Effector memory CD8-positive, alpha-beta T cell (primary cell): ENCODE data around the gene SEC63.

Experiments
- ATAC-seq: fragments of 150-1000 bp; cut with Tn5 transposase; replicated peaks from 2 replicates; pipeline ENCODE4 v1.10.0; 2021; ENCODE audit warnings: mild to moderate bottlenecking, moderate library complexity
- DNase-seq, 3 experiments: peaks; one replicate each; pipeline ENCODE4 v3.0.0; 2021
- H3K27ac Mint-ChIP-seq, 2 donors: one replicate each; pipeline ENCODE4 v1.8.0; 2022; ENCODE audit warnings: mild to moderate bottlenecking in 2 of 2, mixed read lengths in 2 of 2, moderate library complexity in 2 of 2
- H3K27me3 Mint-ChIP-seq, 2 donors: one replicate each; pipeline ENCODE4 v1.8.0; 2022; ENCODE audit warnings: mixed read lengths in 2 of 2
- H3K36me3 Mint-ChIP-seq: one replicate; pipeline ENCODE4 v1.8.0; 2022; ENCODE audit warnings: mild to moderate bottlenecking, moderate library complexity, mixed read lengths; ENCODE audit not compliant: insufficient read depth
- H3K4me1 Mint-ChIP-seq, 2 donors: one replicate each; pipeline ENCODE4 v1.8.0; 2022; ENCODE audit warnings: low read depth in 2 of 2, mixed read lengths in 2 of 2
- H3K4me3 Mint-ChIP-seq, 2 donors: one replicate each; pipeline ENCODE4 v1.8.0; 2022; ENCODE audit warnings: mild to moderate bottlenecking in 2 of 2, mixed read lengths in 2 of 2, moderate library complexity in 2 of 2
- H3K9me3 Mint-ChIP-seq, 2 donors: one replicate each; pipeline ENCODE4 v1.8.0; 2022; ENCODE audit warnings: mixed read lengths in 2 of 2

SEC63 gene

GRCh38 chr6:107988570-107988969, 30.6 kb upstream of the SEC63 start:
- no peak overlapping the region for H3K27ac Mint-ChIP-seq
- no peak for ATAC-seq
- peaks cover 0 to 9% of the 10 kb centered on the region in 2 donors for H3K27me3 Mint-ChIP-seq
- no peaks in the 10 kb centered on the region for H3K36me3 Mint-ChIP-seq
- peaks cover 2 to 10% of the 10 kb centered on the region in 2 donors for H3K4me1 Mint-ChIP-seq
- no peak overlapping the region for H3K4me3 Mint-ChIP-seq
- DNase-seq = no peak
- H3K9me3 Mint-ChIP-seq = no peaks in the 10 kb centered on the region

GRCh38 chr6:107987805-107988204, 29.8 kb upstream of the SEC63 start:
- H3K9me3 Mint-ChIP-seq = no peaks in the 10 kb centered on the region
- H3K4me3 Mint-ChIP-seq = no peak overlapping the region
- ATAC-seq (no peak), DNase-seq (no peak)
- H3K36me3 Mint-ChIP-seq = no peaks in the 10 kb centered on the region
- H3K4me1 Mint-ChIP-seq = peaks cover 2 to 10% of the 10 kb centered on the region in 2 donors
- H3K27ac Mint-ChIP-seq = no peak overlapping the region
- peaks cover 3 to 14% of the 10 kb centered on the region in 2 donors for H3K27me3 Mint-ChIP-seq

DNA sequence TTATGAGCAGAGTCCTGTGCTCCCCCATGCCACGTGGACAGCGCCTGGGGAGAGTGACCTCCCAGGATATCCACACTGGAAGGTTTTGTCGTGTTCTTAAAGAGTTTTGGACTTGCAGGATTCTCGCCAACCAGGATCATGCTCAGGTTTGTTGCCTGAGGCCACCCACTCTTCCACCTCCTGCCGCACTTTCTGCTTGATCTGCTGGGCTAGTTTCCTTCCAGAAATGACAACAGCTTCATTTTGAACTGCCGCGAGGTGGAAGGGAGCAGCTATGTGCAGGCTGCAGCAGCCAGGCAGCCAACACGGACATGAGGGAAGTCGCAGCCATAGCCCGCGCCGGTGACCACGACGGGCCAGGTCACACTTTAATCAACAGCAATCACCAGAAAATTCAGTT, 27.7 kb upstream of the SEC63 start:
- DNase-seq (no peak), ATAC-seq (no peak)
- no peak overlapping the region for H3K27ac Mint-ChIP-seq
- H3K27me3 Mint-ChIP-seq = peaks cover 17 to 23% of the 10 kb centered on the region in 2 donors
- no peak overlapping the region for H3K4me3 Mint-ChIP-seq
- H3K36me3 Mint-ChIP-seq = no peaks in the 10 kb centered on the region
- H3K9me3 Mint-ChIP-seq = no peaks in the 10 kb centered on the region
- H3K4me1 Mint-ChIP-seq = peaks cover 0 to under 1% of the 10 kb centered on the region in 2 donors

DNA sequence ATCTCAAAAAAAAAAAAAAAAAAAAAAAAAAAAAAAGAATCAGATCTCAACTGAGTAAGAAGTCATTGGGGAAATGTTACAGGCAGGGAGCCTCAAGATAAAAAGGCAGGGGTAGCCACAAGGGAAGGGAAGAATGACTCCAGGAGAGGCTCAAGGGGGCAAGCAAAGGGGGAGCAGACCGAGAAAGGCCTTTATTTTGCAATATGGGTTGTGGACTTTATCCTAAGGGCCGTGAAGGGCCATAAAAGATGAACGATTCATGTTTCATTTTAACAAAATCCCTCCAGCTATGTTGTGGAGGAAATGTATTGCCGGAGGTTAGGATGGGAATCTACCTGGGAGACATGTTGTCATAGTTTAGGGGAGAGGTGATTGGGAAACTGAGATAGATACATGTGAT, 25.8 kb upstream of the SEC63 start:
- peaks cover 14 to 17% of the 10 kb centered on the region in 2 donors for H3K27me3 Mint-ChIP-seq

DNA sequence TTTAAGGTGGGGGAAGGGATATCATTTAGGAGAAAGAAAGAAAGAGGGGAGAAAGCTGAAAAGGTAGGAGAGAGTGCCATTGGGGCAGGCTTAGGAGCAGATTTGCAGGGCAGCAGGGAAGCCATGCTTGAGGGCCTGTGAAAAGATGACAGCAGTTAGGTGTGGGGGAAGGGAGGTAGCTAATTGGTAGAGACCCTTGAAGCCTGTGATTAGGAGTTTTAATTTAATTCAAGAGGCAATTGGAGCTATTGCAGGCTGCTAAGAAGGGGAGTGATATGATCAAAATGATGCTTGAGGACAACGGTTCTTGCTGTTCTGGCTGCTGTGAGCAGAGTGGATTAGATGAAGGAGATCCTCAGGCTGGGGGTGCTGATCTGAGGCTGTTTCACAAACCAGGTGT, 24.5 kb upstream of the SEC63 start:
- H3K27ac Mint-ChIP-seq = no peak overlapping the region
- H3K4me3 Mint-ChIP-seq = no peak overlapping the region
- H3K27me3 Mint-ChIP-seq = peaks cover 14 to 17% of the 10 kb centered on the region in 2 donors
- no peak for DNase-seq
- no peaks in the 10 kb centered on the region for H3K9me3 Mint-ChIP-seq
- no peak for ATAC-seq
- no peaks in the 10 kb centered on the region for H3K36me3 Mint-ChIP-seq
- no peaks in the 10 kb centered on the region for H3K4me1 Mint-ChIP-seq

More for the DNA sequence above, 25.8 kb upstream of the SEC63 start:
- Mint-ChIP-seq H3K4me3 (no peak overlapping the region), H3K9me3 (no peaks in the 10 kb centered on the region), H3K36me3 (no peaks in the 10 kb centered on the region), H3K27ac (no peak overlapping the region), H3K4me1 (no peaks in the 10 kb centered on the region)
- DNase-seq (no peak), ATAC-seq (no peak)

DNA sequence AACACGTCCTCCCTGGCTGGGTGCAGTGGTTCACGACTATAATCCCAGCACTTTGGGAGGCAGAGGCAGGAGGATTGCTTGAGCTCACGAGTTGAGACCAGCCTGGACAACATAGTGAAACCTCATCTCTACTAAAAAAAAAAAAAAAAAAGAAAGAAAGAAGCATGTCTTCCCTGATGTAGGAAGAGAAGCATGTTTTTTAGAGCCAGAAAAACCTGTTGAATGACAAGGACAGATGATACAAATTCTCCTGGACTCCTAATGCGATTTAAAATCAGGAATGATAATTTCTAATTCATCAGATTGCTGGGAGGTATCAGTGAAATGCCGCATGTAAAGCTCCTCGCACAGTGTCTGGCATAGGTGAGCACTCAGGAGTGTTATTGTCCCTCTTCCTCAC, 23.7 kb upstream of the SEC63 start:
- DNase-seq = no peak
- Mint-ChIP-seq H3K4me3 (no peak overlapping the region), H3K9me3 (no peaks in the 10 kb centered on the region), H3K4me1 (no peaks in the 10 kb centered on the region), H3K27ac (no peak overlapping the region), H3K27me3 (peaks cover 14 to 17% of the 10 kb centered on the region in 2 donors), H3K36me3 (no peaks in the 10 kb centered on the region)
- no peak for ATAC-seq

- peaks cover 4 to 9% of the 10 kb centered on the region in 2 donors for H3K27me3 Mint-ChIP-seq
- H3K4me3 Mint-ChIP-seq = no peak overlapping the region
- H3K36me3 Mint-ChIP-seq = no peaks in the 10 kb centered on the region
- ATAC-seq (no peak), DNase-seq (no peak)
- peaks cover 10 to 12% of the 10 kb centered on the region in 2 donors for H3K4me1 Mint-ChIP-seq
- H3K9me3 Mint-ChIP-seq = no peaks in the 10 kb centered on the region
- H3K27ac Mint-ChIP-seq = no peak overlapping the region
These were observed 19.3 kb upstream of the SEC63 start for GRCh38 chr6:107977283-107977682.

- DNase-seq = no peak
- Mint-ChIP-seq H3K27me3 (peaks cover 0 to 4% of the 10 kb centered on the region in 2 donors), H3K4me1 (peaks cover 12 to 13% of the 10 kb centered on the region in 2 donors), H3K4me3 (no peak overlapping the region), H3K9me3 (no peaks in the 10 kb centered on the region), H3K36me3 (no peaks in the 10 kb centered on the region), H3K27ac (no peak overlapping the region)
- ATAC-seq = no peak
These were observed 18.3 kb upstream of the SEC63 start for GRCh38 chr6:107976155-107976783.

DNA sequence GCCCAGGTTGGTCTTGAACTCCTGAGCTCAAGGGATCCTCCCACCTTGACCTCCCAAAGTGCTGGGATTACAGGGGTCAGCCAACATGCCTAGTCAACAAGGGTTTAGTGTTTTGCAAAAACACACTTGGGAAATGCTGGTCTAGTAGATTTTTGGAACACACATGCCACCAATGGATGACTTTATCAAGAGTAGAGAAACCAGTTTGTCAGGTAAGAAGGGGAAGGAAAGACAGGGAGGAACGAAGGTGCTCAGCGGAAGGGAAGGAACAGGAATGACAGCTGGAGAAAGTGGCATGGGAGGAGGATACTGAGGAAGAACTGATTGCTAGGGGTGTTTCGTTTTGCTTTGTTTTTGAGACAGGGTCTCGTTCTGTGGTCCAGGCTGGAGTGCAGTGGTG, 15.6 kb upstream of the SEC63 start:
- peak overlapping the region in 1 of 2 donors; percentile 7 for H3K27ac Mint-ChIP-seq
- no peak for DNase-seq
- H3K27me3 Mint-ChIP-seq = no peaks in the 10 kb centered on the region
- H3K36me3 Mint-ChIP-seq = no peaks in the 10 kb centered on the region
- peaks cover 12 to 13% of the 10 kb centered on the region in 2 donors for H3K4me1 Mint-ChIP-seq
- no peak for ATAC-seq
- H3K4me3 Mint-ChIP-seq = no peak overlapping the region
- no peaks in the 10 kb centered on the region for H3K9me3 Mint-ChIP-seq

GRCh38 chr6:107972413-107973096, 14.5 kb upstream of the SEC63 start:
- H3K4me3 Mint-ChIP-seq = no peak overlapping the region
- no peaks in the 10 kb centered on the region for H3K9me3 Mint-ChIP-seq
- ATAC-seq (no peak), DNase-seq (no peak)
- no peaks in the 10 kb centered on the region for H3K27me3 Mint-ChIP-seq
- peak overlapping the region in 1 of 2 donors; percentile 57 for H3K27ac Mint-ChIP-seq
- peaks cover 12 to 13% of the 10 kb centered on the region in 2 donors for H3K4me1 Mint-ChIP-seq
- no peaks in the 10 kb centered on the region for H3K36me3 Mint-ChIP-seq

GRCh38 chr6:107971181-107971580, 13.2 kb upstream of the SEC63 start:
- Mint-ChIP-seq H3K27me3 (no peaks in the 10 kb centered on the region), H3K27ac (no peak overlapping the region), H3K4me3 (no peak overlapping the region), H3K9me3 (no peaks in the 10 kb centered on the region), H3K36me3 (no peaks in the 10 kb centered on the region), H3K4me1 (peaks cover 12 to 13% of the 10 kb centered on the region in 2 donors)
- ATAC-seq = no peak
- no peak for DNase-seq

- Mint-ChIP-seq H3K4me3 (no peak overlapping the region), H3K27me3 (no peaks in the 10 kb centered on the region), H3K27ac (no peak overlapping the region), H3K4me1 (peaks cover 12 to 13% of the 10 kb centered on the region in 2 donors), H3K9me3 (no peaks in the 10 kb centered on the region), H3K36me3 (no peaks in the 10 kb centered on the region)
- no peak for DNase-seq
- no peak for ATAC-seq
These were observed 12.2 kb upstream of the SEC63 start for GRCh38 chr6:107970255-107970654.

- no peaks in the 10 kb centered on the region for H3K27me3 Mint-ChIP-seq
- no peaks in the 10 kb centered on the region for H3K9me3 Mint-ChIP-seq
- ATAC-seq (no peak), DNase-seq (no peak)
- peaks cover 9 to 11% of the 10 kb centered on the region in 2 donors for H3K4me1 Mint-ChIP-seq
- H3K27ac Mint-ChIP-seq = no peak overlapping the region
- H3K36me3 Mint-ChIP-seq = no peaks in the 10 kb centered on the region
- H3K4me3 Mint-ChIP-seq = no peak overlapping the region
These were observed 10.1 kb upstream of the SEC63 start for GRCh38 chr6:107968081-107968480.

GRCh38 chr6:107965746-107966145, 7.7 kb upstream of the SEC63 start:
- Mint-ChIP-seq H3K4me1 (no peaks in the 10 kb centered on the region), H3K36me3 (no peaks in the 10 kb centered on the region), H3K27me3 (no peaks in the 10 kb centered on the region), H3K9me3 (no peaks in the 10 kb centered on the region), H3K27ac (no peak overlapping the region), H3K4me3 (no peak overlapping the region)
- DNase-seq (no peak), ATAC-seq (no peak)
